Measurements from ENCODE around the gene FCAMR. TPM values are rescaled to one million over a fixed set of nuclear protein-coding genes. Genes with fewer than 3 reads are reported as not detected.

Gene FCAMR
- total and polyA plus RNA-seq, 2 experiments from 2014 or later, result not detected

- Mint-ChIP-seq H3K4me3 (no peak overlapping the region), H3K9me3 (no peaks in the 10 kb centered on the region)
- H4K20me1 ChIP-seq (replicated peaks; ENCODE audit: insufficient read depth), result no peaks in the 10 kb centered on the region; the same call in 1 of the 2 replicates
Measured at GRCh38 chr1:207018707-207019106, 48.4 kb upstream of the FCAMR start.

More at GRCh38 chr1:207018707-207019106, 48.4 kb upstream of the FCAMR start:
- H3K36me3 Mint-ChIP-seq (ENCODE audit: low read depth), result no peaks in the 10 kb centered on the region; the same call in 2 of the 3 replicates
- H3K27me3 Mint-ChIP-seq (ENCODE audit: insufficient read depth, low read depth, poor library complexity), result peaks cover 5% of the 10 kb centered on the region
- no peaks in the 10 kb centered on the region for H3K79me2 ChIP-seq (replicated peaks; ENCODE audit: insufficient read depth)
- no peak for TF ChIP-seq CREB1 (CRISPR knock-in tag; IDR thresholded peaks at IDR 0.05; ENCODE audit: low read depth)
- no peak for TF ChIP-seq ZNF114 (CRISPR knock-in tag; IDR thresholded peaks at IDR 0.05)
- no peak for TF ChIP-seq CTCF (conservative IDR thresholded peaks at IDR 0.05; ENCODE audit: low read depth in 2 of 2)
- no peak for TF ChIP-seq REST (IDR thresholded peaks at IDR 0.05; ENCODE audit: unreplicated experiment)
- TF ChIP-seq ZNF331 (CRISPR knock-in tag; IDR thresholded peaks at IDR 0.05; ENCODE audit: low read depth), result no peak
- H3K4me3 ChIP-seq, result no peak overlapping the region
- no peak overlapping the region for H3K4me2 ChIP-seq
- ATAC-seq (no peak), DNase-seq (ENCODE audit: low spot score) (no peak)
- H3K4me1 ChIP-seq (ENCODE audit: insufficient read depth), result no peaks in the 10 kb centered on the region
- H3F3A ChIP-seq (replicated peaks; ENCODE audit: low read depth), result no peaks in the 10 kb centered on the region
- H3K27me3 ChIP-seq (ENCODE audit: insufficient read depth), result no peaks in the 10 kb centered on the region
- no peaks in the 10 kb centered on the region for H3K36me3 ChIP-seq (ENCODE audit: insufficient read depth)
- H3K27ac ChIP-seq (ENCODE audit: low read depth), result no peak overlapping the region
- H3K4me1 Mint-ChIP-seq, result no peaks in the 10 kb centered on the region
- H3K9me2 ChIP-seq (ENCODE audit: insufficient read depth), result peaks cover 11% of the 10 kb centered on the region; the same call in 1 of the 2 replicates
- no peak overlapping the region for H2AFZ ChIP-seq
- no peak overlapping the region for H3K27ac Mint-ChIP-seq

Data from GM23338 (cell line).